GM08714 (cell line): ENCODE measurements around the gene GLT1D1.

ENCODE experiments used
- H3K4me3 ChIP-seq: fragments of 200-500 bp; sonication (Bioruptor generic); 2 replicates; pipeline ENCODE4 v1.5.1; 2014; ENCODE audit warnings: mild to moderate bottlenecking, low read length, inconsistent platforms
- ZNF274 ChIP-seq: IDR thresholded peaks from 2 replicates; pipeline ENCODE4 v1.6.1; 2012; ENCODE audit warnings: mild to moderate bottlenecking, low read depth, low read length

GLT1D1 gene

DNA sequence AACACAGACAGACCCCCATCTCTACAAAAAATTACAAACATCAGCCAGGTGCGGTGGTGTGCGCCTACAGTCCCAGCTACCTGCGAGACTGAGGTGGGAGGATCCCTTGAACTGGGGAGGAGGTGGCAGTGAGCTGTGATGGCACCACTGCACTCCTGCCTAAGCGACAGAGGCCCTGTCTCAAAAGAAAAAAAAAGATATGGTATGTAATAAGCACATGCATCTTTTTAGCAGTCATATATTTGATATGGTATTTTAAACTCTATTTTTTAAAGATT is 36.7 kb upstream of the GLT1D1 start:
- peak overlapping the region; percentile 49; the same call in 1 of the 2 replicates for H3K4me3 ChIP-seq
- no peak for TF ChIP-seq ZNF274

- TF ChIP-seq ZNF274, result no peak
- peak overlapping the region; percentile 50; the same call in 1 of the 2 replicates for H3K4me3 ChIP-seq
These were observed 35.9 kb upstream of the GLT1D1 start for GRCh38 chr12:128817111-128818015.

GRCh38 chr12:128818065-128819022 is 34.9 kb upstream of the GLT1D1 start:
- no peak for TF ChIP-seq ZNF274
- H3K4me3 ChIP-seq, result peak overlapping the region; percentile 9; the same call in 1 of the 2 replicates

DNA sequence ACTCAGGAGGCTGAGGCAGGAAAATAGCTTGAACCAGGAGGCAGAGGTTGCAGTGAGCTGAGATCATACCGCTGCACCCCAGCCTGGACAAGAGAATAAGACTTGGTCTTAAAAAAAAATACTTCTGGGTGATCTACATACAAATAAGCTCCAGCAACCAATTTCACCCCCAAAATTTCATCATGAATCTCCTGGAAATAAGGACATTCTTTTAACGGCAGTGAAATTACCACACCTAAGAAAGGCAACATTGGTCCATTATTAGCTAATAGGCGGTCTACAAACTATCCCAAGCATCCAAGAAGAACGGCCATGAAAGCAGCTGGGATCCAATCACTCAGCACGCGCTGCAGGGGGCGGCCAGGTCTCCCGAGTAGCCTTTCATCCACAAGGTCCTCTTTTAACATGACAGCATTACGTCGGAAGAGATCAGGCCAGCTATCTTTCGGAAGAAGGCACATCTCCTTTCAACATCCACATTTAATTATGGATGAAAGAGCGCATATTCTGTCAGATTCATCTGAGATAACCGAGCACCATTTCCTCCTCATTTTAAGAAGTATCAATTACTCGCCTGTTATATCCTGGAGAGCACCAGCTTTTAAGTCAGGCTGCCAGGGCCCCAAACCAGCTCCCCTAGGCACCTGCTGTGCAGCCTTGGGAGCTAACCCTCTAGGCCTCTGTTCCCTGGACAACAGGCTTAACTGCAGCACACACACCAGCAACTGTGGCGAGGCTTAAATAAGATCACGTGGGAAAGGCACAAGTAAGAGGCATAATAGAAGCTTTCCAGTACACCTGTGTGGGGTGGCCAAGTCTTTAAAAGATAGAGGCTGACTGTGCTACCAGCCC is 33.8 kb upstream of the GLT1D1 start:
- peak overlapping the region; percentile 4; the same call in 1 of the 2 replicates for H3K4me3 ChIP-seq
- no peak for TF ChIP-seq ZNF274

- H3K4me3 ChIP-seq, result peak overlapping the region; percentile 4; the same call in 1 of the 2 replicates
- no peak for TF ChIP-seq ZNF274
These were observed 33.0 kb upstream of the GLT1D1 start for GRCh38 chr12:128820253-128820652.

DNA sequence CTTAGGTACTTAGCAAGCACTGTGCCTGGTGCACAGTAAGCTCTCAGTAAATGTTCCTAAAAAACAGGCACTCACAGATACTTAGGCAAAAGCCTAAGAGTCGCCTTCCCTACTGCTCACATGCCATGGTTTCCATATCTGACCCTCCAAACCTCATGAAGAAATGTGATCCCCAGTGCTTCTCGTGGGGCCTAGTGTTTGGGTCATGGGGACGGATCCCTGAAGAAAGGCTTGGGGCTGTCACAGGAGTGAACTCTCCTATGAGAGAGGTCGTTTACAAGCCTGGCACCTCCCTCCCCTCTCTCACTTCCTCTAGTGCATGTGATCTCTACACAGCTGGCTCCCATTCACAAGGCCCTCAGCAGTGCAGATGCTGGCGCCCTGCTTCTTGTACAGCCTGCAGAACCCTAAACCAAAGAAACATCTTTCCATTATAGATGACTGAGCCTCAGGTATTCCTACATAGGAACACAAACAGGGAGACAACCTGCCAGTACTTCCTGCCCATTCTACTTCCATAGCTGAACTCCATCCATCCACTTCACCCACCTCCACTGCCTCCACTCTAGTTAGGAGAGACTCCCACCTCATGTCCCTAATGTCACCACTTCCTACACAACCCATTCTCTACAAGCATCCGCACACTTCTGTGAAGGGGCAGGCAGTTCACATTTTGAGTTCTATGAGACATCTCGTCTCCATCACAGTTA is 32.4 kb upstream of the GLT1D1 start:
- H3K4me3 ChIP-seq, result peak overlapping the region; percentile 82; the same call in 1 of the 2 replicates

DNA sequence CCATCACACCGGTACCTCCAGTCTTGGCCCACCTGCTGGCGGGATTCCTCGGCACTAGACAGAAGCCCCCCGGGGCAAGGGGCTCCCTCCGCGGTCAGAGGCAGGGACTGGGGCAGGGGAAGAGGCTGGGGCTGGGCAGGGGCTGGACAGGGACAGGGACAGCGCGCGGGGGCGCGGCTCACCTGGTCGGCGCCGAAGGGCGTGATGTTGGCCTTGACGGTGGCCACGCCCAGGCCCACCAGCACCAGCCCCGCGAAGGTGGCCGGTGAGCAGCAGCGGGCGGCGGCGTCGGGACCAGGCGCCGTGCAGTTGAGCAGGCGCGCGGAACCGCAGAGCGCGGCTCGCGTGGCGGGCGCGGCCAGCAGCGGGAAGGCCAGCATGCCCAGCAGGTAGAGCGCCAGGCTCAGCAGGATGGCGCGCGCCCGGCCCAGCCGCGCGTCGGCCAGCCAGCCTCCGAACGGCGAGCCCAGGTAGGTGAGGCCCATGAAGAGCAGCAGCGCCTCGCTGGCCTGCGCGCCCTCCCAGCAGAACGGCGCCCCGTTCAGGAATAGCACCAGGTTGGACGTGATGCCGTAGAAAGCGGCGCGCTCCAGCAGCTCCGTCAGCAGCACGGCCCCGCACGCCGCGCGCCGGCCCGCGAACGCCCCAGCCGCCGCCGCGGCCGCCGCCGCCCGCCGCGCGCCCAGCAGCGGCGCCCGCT is 29.9 kb upstream of the GLT1D1 start:
- peak overlapping the region; percentile 82 for H3K4me3 ChIP-seq
- no peak for TF ChIP-seq ZNF274

More for the DNA sequence above, 32.4 kb upstream of the GLT1D1 start:
- TF ChIP-seq ZNF274, result no peak

- TF ChIP-seq ZNF274, result no peak
These were observed 29.1 kb upstream of the GLT1D1 start, which contains the start of gene SLC15A4 for GRCh38 chr12:128823916-128824839. SLC15A4 (minus strand) TSS chr12:128823958; CDS start chr12:128823943, 15 bp downstream.

DNA sequence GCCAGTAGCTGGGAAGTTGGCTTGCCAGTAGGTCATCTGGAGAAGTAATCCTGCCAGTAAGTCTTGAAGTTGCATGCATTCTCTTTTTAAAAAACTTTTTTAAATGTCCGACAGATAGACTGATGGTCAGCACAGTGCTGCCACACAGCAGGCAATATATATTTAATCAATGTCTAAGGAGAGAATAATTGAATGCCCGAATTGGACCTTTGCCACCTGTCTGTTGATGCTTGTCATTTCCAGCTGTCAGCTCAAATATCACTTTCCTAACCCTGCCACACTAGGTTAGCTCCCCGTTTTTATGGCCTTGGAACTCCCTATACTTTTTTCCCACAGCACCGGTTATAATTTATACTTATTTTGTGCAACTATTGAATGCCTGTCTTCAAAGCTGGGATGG is 27.4 kb upstream of the GLT1D1 start:
- no peak for TF ChIP-seq ZNF274
- H3K4me3 ChIP-seq, result no peak overlapping the region

More at GRCh38 chr12:128823916-128824839, 29.1 kb upstream of the GLT1D1 start, which contains the start of gene SLC15A4:
- peak within 1 kb of the TSS; percentile 82 for H3K4me3 ChIP-seq

GRCh38 chr12:128827724-128828123 is 25.6 kb upstream of the GLT1D1 start:
- TF ChIP-seq ZNF274, result no peak
- no peak overlapping the region for H3K4me3 ChIP-seq

DNA sequence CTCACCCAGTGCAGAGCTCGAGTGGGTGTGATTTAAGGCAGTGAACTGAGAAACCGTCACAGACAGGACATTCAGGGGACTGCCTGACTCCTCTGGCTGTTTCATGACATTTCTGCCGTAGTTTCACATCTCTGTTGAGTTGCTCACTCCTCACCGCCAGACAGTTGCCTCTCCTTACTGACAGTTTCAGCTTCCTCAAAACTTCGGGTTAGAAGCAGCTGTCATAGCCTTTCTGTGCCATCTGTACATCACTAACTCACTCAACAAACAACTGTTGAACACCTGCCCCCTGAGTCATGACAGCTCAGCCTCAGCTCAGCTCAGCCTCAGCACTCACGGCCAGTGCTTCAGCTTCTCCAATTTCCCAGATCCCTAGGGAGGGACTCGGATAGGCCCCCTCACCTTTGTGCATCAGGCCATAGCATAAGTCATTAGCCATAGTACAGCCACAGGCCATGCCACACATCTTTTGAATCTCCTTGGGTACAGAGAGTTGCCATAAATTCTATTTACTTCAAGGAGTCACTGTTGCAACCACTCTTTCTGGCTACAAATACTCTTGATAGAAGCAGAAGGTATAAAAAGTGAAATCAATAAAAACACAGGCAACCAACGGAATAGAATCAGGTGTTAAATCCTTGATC is 23.3 kb upstream of the GLT1D1 start:
- peak overlapping the region; percentile 42; the same call in 1 of the 2 replicates for H3K4me3 ChIP-seq
- no peak for TF ChIP-seq ZNF274
